ENCODE measurements around the gene SLC16A14.
"Not testable (repeated sequence)": the region's sequence is repeated elsewhere in the genome, so short reads cannot be mapped to it uniquely, and the experiment has no call there.

SLC16A14 gene, protein sequence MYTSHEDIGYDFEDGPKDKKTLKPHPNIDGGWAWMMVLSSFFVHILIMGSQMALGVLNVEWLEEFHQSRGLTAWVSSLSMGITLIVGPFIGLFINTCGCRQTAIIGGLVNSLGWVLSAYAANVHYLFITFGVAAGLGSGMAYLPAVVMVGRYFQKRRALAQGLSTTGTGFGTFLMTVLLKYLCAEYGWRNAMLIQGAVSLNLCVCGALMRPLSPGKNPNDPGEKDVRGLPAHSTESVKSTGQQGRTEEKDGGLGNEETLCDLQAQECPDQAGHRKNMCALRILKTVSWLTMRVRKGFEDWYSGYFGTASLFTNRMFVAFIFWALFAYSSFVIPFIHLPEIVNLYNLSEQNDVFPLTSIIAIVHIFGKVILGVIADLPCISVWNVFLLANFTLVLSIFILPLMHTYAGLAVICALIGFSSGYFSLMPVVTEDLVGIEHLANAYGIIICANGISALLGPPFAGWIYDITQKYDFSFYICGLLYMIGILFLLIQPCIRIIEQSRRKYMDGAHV

DNA sequence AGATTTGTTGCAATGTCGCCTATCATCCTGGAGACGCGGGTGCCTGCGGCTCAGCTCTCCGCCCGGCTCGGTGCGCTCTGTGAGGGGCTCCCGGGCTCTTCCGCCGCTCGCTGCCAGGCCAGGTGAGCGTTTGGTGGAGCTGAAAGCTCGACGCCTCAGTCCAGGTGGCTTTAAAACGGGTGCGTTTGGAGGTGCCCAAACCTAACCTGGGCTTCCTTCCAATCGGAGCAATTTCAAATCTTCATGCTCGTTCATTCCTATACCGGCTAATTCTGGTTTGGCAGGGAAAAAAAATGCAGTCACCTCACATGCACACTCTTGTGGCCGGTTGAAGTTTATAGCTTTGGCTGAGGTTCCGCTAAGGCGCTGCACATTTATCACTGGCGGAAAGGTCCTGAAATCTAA, at the start of gene SLC16A14:
Gene SLC16A14 (minus strand): TSS at position 274 of the 405 bp plus-strand sequence. CDS start 9,572 bp downstream, outside the sequence.
- peak in 1 of 2 donors; percentile 31 for DNase-seq

DNA sequence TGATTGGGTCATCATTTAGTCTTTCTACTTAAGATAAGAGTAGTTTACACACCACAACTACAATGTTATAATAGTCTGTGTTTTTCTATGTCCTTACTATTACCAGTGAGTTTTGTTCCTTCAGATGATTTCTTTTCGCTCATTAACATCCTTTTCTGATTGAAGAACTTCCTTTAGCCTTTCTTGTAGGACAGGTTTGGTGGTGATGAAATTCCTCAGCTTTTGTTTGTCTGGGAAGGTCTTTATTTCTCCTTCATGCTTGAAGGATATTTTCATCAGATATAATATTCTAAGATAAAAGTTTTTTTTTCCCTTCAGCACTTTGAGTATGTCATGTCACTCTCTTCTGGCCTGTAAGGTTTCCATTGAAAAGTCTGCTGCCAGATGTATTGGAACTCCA, 38.0 kb upstream of the SLC16A14 start:
- no peak for DNase-seq

DNA sequence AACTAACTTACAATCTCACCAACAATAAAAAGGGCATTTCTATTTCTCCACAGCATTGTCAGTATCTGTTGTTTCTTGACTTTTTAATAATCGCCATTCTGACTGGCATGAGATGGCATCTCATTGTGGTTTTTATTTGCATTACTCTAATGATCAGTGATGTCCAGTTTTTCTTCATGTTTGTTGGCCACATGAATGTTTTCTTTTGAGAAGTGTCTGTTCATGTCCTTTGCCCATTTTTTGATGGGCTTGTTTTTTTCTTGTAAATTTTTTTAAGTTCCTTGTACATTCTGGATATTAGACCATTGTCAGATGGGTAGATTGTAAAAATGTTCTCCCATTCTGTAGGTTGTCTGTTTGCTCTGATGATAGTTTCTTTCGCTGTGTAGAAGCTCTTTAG, 33.2 kb upstream of the SLC16A14 start:
- not testable (repeated sequence) for DNase-seq

DNA sequence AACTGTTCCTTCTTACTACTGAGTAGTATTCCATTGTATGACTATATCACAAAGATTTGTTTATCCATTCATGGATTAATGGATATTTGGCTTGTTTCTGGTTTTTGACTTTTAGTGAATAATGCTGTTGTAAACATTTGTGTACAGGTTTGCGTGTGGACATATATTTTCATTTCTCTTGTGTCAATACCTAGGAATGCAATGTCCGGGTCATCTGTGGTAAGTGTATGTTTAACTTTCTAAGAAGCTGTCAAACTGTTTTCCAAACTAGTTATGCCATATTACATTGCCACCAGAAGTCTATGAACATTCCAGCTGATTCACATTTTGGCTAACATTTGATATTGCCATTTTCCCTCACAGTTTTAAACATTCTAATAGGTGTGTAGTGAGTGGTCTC, 29.1 kb upstream of the SLC16A14 start:
- DNase-seq = no peak

DNA sequence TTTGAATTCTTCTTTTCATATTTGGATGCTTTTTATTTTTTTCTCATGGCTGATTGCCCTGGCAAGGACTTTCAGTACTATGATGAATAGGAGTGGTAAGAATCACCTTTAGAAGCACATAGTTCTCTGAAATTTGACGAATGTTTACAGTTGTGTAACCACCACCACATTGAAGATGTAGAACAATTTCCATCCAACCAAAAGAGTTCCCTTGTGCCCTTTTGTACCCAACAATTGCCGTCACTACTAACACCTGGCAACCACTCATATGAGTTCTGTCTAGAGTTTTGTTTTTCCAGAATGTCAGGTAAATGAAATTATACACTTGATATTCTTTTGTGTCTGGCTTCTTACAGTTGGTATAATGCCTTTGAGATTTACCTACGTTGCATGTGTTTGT, 28.7 kb upstream of the SLC16A14 start:
- no peak for DNase-seq

DNA sequence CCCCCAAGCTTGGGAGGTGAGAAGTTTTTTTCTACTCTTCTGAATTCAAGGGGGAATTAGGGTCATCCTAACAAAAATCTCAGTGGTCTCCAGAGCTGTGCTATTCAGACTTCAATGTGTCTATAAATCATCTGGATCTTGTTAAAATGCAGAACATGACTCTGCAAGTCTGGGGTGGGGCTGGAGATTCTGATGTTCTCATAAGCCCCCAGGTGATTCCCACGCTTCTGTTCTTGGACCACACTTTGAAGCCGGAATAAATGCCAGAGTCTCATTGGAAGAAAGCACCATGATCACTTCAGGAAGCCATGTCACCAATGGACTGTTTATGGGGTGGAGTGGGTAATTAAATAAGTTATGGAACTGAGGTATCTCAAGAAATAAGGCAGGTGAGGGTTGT, 22.2 kb upstream of the SLC16A14 start:
- DNase-seq = no peak

DNA sequence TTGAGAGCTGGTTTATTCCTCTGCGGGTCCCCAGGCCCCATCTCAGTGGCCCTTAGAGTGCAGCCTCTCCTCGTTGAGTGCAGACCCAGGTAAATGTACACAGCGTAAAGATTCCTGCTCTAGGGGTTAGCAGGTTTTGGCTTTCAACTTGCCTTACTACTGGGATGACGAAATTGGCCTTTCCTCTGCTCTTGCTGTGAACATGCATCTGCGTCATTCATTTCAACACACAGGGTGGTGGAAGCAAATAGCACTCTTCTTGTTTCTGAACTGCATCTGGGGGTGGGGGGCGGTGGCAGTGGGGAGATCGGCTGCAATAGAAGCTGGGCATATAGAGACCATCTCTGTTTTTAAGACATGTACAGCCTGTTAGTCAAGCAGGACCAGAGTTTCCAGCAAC, 16.5 kb upstream of the SLC16A14 start:
- DNase-seq = no peak

DNA sequence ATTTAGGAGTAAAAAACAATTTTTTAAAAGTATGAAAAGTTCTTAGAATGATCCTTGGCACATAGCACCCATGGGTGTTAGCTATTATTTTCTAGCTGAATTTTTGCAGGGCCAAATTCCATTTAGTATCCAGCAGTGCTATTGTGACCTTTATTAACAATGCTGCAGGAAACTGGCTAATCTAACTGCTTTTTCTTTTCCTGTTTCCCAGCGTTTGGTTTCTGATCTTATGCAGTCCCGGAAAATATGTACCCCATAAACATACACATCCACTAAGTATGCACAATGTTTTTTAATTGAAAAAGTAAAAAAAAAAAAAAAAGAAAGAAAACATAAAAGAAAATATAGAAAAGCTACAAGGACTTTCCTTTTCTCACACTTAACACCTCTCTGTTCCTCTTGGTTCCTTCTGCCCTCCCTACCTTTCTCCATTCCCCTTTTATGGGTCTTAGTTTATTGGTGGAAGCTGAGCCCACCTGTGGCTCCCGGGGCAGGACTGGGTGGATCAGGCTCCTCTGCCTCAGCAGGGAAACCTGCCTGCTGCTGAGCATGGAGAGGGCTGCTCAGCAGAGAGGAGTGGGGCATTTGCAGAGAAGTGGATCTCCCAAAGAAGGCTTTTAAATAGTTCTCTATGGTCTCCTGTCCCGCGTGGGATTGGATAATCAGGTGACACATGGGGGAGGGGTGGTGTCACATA, 9.3 kb upstream of the SLC16A14 start:
- no peak for DNase-seq

DNA sequence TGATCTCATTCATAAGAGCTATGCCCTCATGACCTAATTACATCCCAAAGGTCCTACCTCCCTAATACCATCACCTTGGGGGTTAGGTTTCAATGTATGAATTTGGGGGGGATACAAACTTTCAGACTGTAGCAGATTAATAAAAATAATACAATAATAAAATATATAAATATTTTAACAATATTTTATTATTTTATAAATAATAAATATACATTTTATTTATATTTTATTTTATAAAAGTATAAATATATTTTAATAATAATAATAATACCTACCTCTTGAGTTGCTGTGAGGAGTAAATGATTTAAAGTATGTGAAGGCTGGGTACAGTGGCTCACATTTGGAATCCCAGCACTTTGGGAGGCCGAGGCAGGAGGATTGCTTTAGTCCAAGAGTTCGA, 8.1 kb upstream of the SLC16A14 start:
- DNase-seq = no peak

DNA sequence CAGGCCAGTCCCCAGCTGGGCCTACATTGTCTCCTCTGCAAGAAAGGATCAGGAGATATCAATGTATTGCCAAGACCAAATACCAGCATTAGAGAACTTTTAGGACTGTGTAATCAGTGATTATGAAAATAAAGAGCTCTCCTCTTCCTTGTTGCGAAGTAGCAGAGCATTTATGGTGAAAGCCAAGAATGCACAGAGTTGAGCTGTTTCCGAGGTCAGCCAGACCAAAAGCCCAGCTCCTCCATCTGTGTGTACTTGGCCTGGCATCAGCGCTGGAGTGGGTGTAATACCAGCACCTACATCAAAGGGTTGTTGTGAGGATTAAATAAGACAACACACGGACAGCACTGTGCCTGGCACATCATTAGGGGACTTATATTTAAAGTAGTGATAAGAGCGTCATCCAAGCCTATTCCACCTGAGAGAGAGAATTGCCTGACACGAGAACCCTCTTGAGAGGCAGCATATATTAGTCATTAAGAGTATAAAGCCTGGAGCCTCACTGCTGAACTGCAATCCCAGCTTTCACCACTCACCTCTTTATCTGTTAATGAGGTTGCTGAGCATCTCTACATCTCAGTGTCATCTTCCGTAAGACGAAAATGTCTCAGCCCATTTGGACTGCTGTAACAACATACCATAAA, 7.4 kb upstream of the SLC16A14 start:
- no peak for DNase-seq

DNA sequence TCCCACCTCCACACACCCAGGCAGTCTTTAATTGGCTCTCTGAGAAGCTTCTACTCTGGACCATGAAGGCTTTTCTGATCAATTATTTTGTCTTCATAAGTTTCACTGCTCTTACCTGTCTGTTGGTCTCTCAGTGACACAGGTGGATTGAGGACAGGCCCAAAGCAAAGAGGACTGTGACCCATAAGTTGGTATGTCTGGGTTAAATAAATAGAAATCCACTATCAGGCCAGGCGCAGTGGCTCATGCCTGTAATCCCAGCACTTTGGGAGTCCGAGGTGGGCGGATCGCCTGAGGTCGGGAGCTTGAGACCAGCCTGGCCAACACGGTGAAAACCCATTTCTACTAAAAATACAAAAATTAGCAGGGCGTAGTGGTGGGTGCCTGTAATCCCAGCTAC, 2.7 kb upstream of the SLC16A14 start:
- DNase-seq = no peak

DNA sequence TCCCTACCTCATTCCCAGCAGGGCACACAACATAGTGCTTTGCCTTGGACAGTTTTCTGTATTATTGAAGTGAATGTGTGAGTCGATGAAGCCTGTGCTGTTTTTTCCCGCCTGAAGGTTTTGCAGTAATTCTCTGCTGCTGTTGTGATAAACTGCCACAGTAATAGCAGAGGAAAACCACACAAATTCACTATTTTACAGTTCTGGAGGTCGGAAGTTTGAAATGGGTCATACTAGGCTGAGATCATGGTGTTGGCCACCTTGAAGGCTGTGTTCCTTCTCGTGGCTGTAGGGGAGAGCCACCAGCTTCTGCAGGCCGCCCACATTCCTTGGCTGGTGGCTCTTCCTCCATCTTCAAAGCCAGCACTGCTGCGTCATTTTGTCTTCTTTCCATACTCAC, 678 bp upstream of the SLC16A14 start:
- DNase-seq = no peak

DNA sequence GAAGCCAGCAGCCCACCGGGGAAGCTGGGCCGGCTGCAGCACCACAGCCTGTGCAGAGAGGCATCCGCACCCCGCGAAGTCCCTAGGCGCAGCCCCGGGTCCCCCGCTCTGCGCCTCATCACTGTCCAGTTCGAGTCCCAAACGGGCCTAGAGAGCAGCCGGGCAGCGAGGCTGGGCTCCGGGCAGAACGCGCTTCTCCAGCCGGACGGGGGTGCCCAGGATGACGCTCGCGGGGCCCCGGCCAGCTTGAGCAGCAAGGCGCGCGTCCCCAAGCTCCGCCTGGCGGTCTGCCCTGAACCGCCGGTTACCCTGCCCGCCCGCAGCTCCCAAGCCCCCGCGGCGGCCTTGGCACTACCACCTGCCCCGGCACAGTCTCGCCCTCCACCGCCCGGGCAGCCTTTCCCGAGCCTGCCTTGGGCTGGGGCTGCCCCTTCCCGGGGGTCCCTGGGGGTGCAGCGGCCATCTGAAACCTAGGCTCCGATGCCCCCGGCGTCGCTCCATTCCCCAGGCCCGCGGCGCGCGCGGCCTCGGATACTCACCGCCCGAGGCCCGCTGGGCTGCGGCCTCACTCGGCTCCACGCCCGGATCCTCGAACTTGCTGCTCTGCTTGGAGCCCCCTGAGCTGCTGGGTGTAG, 591 bp downstream of the SLC16A14 start:
- DNase-seq = peak; percentile 5 to 28

DNA sequence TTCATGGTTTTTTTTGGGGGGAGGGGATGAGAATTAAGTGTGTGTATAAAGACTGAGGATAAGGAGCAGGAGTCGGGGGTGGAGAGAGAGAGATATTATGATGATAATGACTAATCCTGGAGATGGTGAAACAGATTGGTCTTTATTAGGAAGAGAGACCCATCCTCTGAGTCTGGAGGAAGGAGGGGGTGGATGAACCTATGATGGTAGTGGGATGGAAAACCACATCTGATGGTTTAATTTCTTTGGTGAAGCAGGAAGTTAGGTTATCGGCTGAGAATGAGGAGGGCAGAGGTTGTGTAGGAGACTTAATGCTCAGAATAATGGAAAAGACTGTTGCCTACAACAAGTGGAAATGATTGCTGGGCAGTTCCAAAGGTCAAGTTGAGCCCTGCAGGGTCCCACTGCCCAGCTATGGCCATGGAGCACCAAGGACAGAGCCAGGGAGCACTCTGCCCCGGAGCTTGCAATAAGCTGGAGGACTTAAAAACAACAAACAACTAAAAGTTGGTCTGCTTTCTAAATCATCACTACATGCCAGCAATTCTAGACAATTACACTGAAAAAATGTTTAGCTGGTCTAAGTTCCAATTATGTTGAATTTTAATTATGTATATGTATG, 7.9 kb downstream of the SLC16A14 start:
- no peak for DNase-seq

DNA sequence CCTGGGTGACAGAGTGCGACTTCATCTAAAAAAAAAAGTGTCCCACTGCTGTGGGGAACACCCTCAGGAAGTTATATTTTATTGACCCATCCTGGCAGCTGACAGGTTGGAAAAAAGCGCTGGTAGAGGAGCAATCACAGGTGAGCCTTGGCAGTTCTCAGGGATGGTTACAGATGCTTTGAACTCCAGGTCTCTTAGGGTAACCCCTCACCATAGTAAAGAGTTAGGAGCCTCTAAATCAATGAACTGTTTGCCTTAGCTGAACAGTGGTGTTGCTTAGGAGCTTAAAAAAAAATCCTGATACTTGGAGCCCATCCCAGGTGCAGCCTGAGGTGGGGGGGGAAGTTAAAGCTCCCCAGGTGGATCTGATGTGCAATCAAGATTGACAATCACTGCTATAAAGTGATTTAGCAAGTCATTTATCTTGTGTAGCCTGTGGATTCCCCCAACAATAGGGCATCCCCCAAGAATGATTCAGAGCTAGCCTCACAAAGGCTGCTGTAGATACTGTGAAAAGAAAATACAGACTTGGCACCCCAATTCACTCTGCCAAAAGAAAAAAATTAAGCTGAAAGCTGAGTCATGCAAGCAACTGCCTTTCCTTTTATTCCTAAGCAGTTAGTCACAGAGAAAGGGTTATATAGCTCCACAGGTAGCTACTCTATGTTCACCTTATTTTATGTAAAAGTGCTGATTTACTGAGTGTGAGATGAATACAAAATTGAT, 14.8 kb downstream of the SLC16A14 start:
- no peak for DNase-seq

DNA sequence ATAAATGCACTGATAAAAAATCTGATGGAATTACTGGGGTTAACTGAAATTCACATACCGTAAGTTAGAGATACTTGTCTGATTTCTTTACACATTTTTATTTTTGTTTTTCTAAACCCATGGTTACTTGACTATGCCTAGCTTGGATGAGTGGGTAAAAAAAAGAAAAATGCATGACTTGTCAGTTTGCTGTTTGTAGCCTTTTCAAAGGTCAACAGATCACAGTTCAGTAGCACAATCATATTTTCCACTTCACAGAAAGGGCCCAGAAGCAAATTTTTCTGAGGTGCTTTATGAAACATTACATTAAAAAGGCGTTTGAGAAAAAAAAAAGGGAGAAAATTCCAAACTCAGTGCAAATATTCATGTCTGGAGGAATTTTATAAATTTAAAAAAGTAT, 16.4 kb downstream of the SLC16A14 start:
- no peak for DNase-seq

DNA sequence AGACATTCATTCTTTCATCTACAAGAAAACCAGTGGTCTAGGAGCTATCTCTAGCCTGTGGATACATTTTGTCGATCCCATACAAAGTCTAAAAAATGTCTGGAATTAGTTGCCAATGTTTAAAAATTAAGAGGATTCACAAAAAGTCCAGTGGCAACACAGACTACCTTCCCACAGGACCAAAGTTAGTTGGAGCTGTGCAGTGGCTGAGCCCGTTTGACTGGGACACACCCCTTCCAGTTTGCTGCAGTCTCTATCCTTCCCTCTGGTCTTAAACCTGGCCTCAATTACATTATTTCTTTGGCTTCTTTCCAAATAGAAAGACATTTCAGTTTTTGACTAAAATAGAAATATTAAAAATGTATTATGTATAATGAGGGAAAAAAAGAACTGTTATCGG, 18.6 kb downstream of the SLC16A14 start:
- no peak for DNase-seq

DNA sequence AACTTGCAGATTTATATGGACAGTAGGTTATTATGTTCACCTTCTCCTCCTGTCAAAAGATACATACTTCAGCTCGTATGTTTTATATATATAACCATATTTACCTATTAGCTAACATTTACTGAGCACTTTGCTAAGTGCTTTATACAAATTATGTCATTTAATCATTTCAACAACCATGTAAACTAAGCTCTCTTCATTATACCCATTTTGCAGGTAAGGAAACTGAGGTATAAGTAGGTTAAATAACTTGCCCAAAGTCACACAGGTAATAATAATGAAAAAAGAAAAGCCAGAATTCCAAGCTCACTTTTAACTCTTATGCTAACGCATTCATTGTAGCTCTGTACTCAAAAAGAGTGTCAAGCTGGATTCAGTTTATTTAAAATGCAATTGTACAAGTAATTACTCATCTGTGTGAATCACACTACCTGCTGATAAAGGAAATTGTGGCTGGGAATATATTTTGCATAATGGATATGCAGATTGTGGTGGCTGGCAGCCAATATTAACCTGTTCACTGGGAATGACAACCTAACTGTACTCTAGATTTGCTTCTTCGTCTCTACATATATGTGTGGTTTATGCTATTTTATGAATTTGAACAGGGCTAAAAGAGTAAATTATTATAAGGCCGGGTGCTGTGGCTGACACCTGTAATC, 20.6 kb downstream of the SLC16A14 start:
- no peak for DNase-seq

DNA sequence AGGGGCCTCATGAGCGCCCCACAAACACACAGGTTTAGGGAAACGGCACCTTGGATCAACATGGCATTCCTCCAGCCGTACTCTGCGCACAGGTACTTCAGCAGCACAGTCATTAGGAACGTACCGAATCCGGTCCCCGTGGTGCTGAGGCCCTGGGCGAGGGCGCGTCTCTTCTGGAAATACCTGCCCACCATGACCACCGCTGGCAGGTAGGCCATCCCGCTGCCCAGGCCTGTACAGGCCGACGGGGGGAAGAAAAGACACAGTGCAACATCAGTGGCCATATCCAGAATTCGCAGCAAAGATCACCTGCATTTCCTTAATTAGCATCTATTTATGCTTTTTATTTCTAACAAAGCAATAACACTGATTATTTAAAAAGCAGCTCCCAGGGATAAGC, 22.2 kb downstream of the SLC16A14 start:
- no peak for DNase-seq

DNA sequence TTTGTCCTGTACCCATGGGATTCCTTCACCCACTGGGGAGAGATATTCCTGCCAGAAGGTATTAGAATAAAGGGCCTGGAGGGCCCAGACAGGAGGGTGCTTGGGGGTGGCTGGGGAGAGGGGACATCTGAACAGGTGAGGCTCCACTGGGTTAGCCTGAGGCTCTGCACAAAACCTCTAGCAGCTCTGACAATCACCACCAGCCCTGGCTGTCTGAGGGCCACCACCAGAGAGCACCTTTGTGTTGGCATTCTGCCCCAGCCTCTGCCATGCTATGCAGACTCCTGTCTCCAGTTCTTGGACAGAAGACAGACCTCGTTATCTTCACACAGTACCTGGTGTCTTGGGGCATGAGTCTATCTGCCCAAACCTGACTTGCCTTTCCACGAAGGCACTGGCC, 25.3 kb downstream of the SLC16A14 start:
- DNase-seq = no peak

DNA sequence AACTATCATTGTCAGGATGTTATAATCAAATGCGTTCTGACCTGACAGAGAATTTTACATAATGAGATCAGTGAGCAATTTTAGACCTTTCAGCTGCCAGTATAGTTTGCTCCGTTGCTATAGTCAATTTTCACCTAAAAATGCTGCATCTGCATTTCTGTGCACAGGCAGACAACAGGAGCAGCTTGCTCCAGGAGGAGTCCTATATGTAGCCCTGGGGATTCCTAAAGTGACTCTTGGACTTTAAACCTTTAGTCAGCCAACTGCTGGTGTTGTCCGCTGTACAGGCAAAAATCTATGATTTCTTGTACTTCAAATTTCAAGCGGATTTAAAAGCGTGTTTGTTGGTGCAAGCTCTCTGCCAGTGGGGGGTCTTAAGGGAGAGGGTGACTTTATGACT, 25.7 kb downstream of the SLC16A14 start:
- DNase-seq = no peak

DNA sequence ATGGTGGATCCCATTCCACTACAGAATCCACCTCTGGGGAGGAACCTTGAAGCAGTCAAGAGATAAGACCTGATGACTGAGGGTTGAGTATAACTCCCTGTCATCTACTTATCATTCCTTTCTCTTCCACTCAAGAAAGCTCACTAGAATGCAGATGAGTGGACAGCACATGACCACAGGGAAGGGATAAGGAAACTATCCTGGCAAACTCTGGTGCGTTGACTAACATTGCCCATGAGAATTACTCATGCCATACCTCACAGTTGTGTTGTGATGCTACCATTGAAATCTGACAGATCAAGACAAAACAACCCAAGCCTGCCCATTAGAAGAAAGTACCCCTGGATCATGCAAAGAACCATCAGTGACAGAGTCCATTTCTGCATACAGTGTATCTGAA, 26.5 kb downstream of the SLC16A14 start:
- no peak for DNase-seq
